Measurements from ENCODE around the gene HERC2.

Gene HERC2

GRCh38 chr15:28109626-28110455 is 212.1 kb downstream of the HERC2 start:
- no peak for DNase-seq

GRCh38 chr15:28107904-28108275 is 214.1 kb downstream of the HERC2 start:
- no peak for DNase-seq

GRCh38 chr15:28107111-28107903 is 214.7 kb downstream of the HERC2 start:
- no peak for DNase-seq

- no peak for DNase-seq
These were observed 215.5 kb downstream of the HERC2 start for GRCh38 chr15:28106294-28107110.

- DNase-seq = no peak
These were observed 216.2 kb downstream of the HERC2 start for GRCh38 chr15:28105793-28106192.

GRCh38 chr15:28105224-28105791 is 216.7 kb downstream of the HERC2 start:
- DNase-seq = no peak

GRCh38 chr15:28104326-28104725 is 217.7 kb downstream of the HERC2 start:
- no peak for DNase-seq

- no peak for DNase-seq
These were observed 218.1 kb downstream of the HERC2 start for GRCh38 chr15:28103831-28104230.

GRCh38 chr15:28101983-28102441 is 220.0 kb downstream of the HERC2 start:
- no peak for DNase-seq

GRCh38 chr15:28101201-28101600 is 220.8 kb downstream of the HERC2 start:
- DNase-seq = no peak

- no peak for DNase-seq
These were observed 221.3 kb downstream of the HERC2 start for GRCh38 chr15:28100516-28101195.

GRCh38 chr15:28099555-28100140 is 222.3 kb downstream of the HERC2 start:
- DNase-seq = no peak

- peak; percentile 47 for DNase-seq
These were observed 223.0 kb downstream of the HERC2 start, which contains the start of gene OCA2 for GRCh38 chr15:28098766-28099554. Gene OCA2 (minus strand): TSS chr15:28099315. CDS start chr15:28081874, 17,441 bp downstream.

- no peak for DNase-seq
These were observed 223.6 kb downstream of the HERC2 start for GRCh38 chr15:28098360-28098765.

GRCh38 chr15:28097656-28098359 is 224.2 kb downstream of the HERC2 start:
- DNase-seq = no peak

GRCh38 chr15:28096670-28097431 is 225.1 kb downstream of the HERC2 start:
- DNase-seq = no peak

GRCh38 chr15:28096411-28096669 is 225.6 kb downstream of the HERC2 start:
- DNase-seq = no peak

GRCh38 chr15:28094732-28095521 is 227.1 kb downstream of the HERC2 start:
- DNase-seq = no peak
